GM21723 (cell line): ENCODE results near the gene PLCH2.

Experiments used
- ATAC-seq: cut with Tn5 transposase; IDR thresholded peaks from one replicate; pipeline ENCODE4 v1.9.1; 2021; ENCODE audit warnings: mild to moderate bottlenecking, moderate library complexity; ENCODE audit not compliant: unreplicated experiment

Gene PLCH2

DNA sequence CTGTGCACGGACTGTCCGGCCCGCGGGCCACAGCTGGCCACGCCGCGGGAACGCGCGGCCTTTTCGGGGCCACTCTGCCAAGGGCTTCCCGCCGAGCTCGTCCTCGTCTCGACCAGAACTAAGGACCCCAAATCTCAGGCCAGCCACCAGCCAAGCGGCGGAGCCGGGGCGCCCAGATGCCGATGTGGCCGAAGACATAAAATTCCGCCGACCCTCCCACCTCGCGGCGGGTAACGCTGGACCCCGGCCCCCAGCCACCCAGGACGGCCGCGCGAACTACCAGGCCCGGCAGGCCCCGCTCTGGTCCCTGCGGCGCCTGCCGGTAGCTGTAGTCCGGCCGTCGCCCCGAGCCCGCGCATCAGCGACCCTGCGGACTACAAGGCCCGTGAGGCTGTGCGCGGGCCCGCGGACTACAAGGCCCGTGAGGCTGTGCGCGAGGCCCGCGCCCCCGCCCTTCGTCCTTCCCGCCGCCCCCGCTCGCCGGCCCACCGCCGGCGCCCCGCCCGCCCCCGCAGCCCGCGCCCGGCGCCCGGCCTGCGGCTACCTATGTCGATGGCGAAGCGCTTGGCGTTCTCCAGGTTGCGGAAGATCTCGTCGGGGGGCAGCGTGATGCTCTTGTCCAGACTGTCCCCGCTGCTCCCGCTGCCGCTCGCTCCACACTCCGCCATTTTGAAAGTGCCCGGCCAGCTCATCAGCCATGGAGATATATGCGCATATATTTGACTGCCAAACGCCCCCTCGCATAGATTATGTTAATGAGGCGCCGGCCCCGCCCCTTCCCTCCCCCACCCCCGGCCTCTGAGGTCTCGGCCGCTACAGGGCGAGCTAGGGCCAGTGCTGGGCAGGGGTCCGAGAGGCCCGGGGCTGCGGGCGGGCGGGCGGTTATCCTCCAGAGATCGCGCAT, 50.1 kb downstream of the PLCH2 start, which contains the start of gene PANK4:
PANK4 (minus strand) TSS at position 677 of the 904 bp plus-strand sequence; CDS start at position 668, 9 bp downstream.
- peak; percentile 79 for ATAC-seq

DNA sequence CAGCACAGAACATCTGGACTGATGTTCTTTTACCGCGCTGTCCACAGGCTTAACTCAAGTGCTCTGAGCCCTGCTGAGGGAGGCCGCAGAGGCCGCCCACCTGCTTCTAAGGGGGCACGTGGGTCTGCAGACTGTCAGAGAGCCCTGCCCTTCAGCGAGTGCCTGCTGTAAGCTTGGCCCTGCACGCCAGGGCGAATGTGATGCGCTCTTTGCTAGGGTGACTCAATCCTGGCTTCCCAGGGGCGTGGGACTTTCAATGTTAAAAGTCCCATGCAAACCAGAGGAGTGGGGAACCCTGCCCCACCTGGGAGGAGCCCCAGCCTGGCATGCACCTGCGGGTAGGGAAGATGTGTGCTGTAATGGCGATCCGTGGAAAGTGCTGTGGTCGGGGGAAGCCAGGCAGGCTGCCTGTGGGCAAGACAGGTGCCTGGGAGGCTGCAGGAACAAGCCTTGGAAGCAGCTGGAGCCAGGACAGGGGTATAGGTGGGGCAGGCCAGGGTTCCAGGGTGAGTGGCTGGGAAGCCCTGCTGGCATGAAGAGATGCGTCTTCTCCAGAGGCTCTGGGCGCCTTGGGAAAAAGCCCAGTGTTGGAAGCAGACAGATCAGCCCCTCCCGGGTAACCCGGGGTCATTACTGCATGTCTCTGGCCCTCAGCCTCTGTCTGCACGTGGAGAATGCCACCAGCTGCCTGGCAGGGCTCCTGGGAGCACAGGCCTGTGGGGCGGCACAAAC, 50.9 kb downstream of the PLCH2 start:
- peak; percentile 29 for ATAC-seq

DNA sequence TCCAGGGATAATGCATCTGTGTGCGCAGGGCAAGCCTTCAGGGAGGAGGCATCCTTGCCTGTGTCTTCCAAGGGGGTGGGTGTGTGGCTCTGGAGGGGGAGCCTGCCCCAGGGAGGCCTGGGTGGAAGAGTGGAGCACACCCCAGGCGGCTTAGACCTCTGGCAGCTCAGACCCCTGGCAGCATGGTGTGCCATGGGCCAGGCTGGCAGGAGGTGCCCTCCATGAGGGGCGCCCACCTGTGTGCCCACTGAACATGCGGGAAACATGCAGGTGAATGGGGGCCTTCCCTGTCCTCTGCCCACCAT, 51.4 kb downstream of the PLCH2 start:
- ATAC-seq, result no peak

DNA sequence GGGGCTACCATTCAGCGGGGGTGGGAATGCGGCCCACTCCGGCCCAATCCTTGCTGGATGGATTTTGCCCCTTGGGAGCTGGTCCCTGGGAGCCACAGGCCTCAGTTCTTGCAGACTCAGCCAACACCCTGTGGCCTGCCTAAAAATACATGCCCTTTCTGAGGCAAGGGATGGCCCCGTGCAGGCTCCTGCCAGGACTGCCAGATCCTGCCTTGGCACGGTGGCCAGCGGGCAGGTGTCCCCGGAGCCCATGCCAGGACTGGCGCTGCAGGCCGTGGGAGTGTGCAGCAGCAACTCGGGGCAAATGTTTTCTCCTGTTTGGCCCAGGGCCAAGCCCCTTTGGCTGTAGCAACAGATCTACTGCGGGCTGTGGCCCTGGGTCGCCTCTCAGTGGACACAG, 51.9 kb downstream of the PLCH2 start:
- no peak for ATAC-seq

DNA sequence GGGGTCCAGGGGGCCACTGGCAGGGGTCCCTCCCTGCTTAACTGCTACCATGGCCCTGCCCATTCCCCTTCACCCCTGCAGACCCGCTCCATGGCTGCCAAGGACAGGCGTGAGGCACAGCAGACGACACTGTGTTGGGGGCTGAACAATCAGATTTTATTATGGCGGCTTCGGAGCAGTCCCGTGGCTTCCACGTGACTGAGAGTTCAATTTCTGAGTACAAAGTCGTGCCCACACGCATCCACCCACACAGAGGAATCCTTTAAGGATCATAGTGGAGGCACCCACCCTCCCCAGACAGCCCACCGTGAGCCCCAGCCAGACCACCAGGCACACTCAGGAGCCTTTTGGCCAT, 52.5 kb downstream of the PLCH2 start:
- no peak for ATAC-seq

- no peak for ATAC-seq
These were observed 53.1 kb downstream of the PLCH2 start for GRCh38 chr1:2528966-2529783.

- no peak for ATAC-seq
These were observed 53.9 kb downstream of the PLCH2 start, which contains the start of gene HES5 for GRCh38 chr1:2529784-2530512. Gene HES5 (minus strand): TSS chr1:2530263. CDS start chr1:2530164, 99 bp downstream.

DNA sequence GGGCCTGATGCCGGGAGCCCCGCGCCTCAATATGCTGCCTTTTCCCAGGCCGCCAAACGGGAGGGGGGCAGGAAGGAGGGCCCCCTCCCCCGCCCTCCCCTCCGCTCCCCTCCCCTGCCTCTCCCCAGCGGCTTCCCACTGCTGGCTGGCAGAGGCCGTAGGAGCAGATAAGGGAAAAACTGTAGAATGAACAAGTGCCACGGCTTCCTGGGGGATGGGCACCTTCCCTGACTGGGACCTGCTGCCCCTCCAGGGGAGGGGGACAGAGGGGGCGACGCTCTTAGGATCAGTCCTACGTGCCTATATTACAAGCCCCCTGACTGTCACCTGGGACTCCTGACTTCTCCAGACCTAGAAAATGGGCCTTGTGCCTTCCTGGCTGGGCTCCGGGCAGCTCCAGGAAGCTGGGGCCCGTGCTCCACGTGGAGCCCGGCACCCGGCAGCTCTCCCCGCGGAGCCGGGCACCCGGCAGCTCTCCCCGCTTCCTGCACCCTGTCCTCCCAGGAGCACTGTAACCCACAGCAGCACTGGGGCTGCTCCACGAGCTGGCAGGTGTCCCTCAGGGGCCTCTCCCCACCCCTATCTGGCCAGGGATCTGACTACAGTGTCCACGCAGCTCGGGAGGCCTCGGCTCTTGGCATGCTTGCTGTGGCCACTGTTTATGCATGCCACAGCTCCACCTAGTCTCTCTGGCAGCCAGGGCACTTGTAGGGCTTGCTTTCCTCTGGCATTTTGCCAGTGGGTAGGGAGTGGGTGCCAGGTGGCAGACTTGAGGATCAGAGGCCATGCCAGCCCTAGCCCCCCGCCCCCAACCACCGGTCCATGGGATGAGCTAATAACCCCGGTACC, 54.6 kb downstream of the PLCH2 start:
- ATAC-seq, result no peak

GRCh38 chr1:2532485-2533160, 56.5 kb downstream of the PLCH2 start:
- no peak for ATAC-seq

- no peak for ATAC-seq
These were observed 57.3 kb downstream of the PLCH2 start for GRCh38 chr1:2533365-2533764.

GRCh38 chr1:2534315-2534686, 58.2 kb downstream of the PLCH2 start:
- ATAC-seq, result no peak

DNA sequence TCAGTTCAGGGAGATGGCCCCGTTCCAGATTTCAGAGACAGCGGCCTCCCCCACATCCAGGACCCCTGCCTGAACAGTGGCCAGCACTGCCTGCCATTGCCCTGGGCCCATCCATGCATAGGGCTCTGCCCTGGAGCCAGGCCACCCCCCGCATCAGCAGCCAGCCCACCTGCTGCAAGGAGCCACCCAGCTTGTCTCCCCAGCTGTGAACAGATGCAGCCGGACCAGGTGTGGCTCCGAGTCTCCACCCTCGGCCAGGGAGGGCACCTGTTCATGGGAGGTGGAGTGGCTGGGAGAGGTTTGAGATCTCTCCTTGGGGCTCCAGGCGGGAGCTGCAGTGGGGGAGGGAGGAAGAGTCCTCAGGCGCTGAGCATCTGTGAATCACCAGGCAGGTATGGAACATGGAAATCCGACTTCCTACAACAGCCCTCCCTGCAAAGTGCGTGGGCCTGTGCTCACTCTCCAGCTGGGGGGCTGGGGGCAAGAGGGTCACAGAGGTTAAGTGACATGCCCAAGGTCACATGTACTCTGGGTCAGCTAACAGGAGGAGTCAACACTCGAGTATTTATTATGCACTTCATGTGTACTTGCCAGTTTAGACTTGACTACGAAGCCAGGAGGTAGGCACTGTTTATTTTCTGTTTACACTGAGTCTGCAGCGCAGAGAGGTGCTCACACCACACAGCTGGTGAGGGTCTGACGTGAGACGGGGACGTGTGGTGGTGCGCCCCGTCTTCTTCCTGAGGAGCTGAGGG, 58.8 kb downstream of the PLCH2 start:
- no peak for ATAC-seq

DNA sequence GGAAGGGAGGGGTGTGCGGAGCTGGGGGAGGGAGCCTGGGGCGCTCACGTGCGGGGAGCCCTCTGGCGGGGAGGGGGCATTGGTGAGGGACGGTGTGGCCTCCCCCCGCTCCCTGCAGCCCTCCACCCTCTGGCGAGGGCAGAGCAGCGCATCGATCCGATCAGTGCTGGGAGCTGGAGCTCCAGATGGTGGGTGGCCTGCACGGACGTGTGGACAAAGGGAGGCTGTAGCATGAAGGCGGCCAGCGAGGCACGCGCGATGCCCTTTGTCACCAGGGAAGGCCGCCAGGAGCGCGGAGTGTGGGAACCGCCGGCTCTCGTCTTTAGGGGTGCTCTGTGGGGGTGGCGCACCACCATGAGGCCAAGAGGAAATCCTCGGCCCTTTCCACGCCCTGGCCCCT, 59.4 kb downstream of the PLCH2 start:
- no peak for ATAC-seq

- ATAC-seq, result no peak
These were observed 59.9 kb downstream of the PLCH2 start for GRCh38 chr1:2535981-2536380.

DNA sequence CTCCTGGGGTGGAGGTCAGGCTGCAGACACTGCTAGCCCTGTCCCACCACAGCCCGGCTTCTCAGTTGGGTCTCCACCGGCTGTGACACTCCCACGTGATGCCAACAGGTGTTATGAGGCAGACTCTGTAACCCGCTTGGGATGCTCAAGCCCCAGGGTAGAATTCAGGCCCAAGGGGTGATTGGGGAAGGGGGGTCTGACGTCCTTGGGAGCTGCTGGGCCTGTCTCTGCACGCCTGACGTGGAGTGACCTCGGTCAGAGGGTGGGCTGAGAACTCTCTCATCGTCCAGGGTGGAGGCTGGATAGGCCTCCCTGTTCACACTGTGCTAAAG, 61.7 kb downstream of the PLCH2 start:
- ATAC-seq, result no peak

- no peak for ATAC-seq
These were observed 62.3 kb downstream of the PLCH2 start for GRCh38 chr1:2538376-2538775.

GRCh38 chr1:2538872-2539271, 62.8 kb downstream of the PLCH2 start:
- ATAC-seq, result no peak

- no peak for ATAC-seq
These were observed 63.3 kb downstream of the PLCH2 start for GRCh38 chr1:2539312-2539907.
